RWPE2 (cell line): Measurements from ENCODE around the gene TGM2.

Source experiments
- ATAC-seq: fragments of 200-7000 bp; cut with Tn5 transposase; 3 replicates; pipeline ENCODE4 v1.9.1; 2021; ENCODE audit warnings: low read depth
- DNase-seq: peaks from one replicate; pipeline ENCODE4 v3.0.0-alpha.2; 2020; ENCODE audit warnings: low spot score
- H3K27ac ChIP-seq: fragments of 450-650 bp; 2 replicates; pipeline ENCODE4 v1.5.1; 2017; ENCODE audit warnings: mild to moderate bottlenecking; ENCODE audit not compliant: poor library complexity, severe bottlenecking
- H3K27me3 ChIP-seq: fragments of 250-450 bp; sonication (Bioruptor Pico); 2 replicates; pipeline ENCODE4 v1.5.1; 2021; ENCODE audit warnings: mild to moderate bottlenecking, moderate library complexity; ENCODE audit not compliant: insufficient read depth, poor library complexity, severe bottlenecking
- H3K36me3 ChIP-seq: fragments of 250-450 bp; sonication (Bioruptor Pico); 2 replicates; pipeline ENCODE4 v1.5.1; 2020; ENCODE audit warnings: low read depth, mild to moderate bottlenecking, moderate library complexity
- H3K4me1 ChIP-seq: fragments of 250-450 bp; sonication (Bioruptor Pico); 2 replicates; pipeline ENCODE4 v1.5.1; 2021; ENCODE audit warnings: mild to moderate bottlenecking, moderate library complexity; ENCODE audit not compliant: insufficient read depth, poor library complexity, severe bottlenecking
- H3K4me3 ChIP-seq: fragments of 250-450 bp; sonication (Bioruptor Pico); 2 replicates; pipeline ENCODE4 v1.5.1; 2021; ENCODE audit warnings: mild to moderate bottlenecking, moderate library complexity; ENCODE audit not compliant: severe bottlenecking
- H3K9me3 ChIP-seq: fragments of 250-450 bp; sonication (Bioruptor Pico); 2 replicates; pipeline ENCODE4 v1.5.1; 2021; ENCODE audit warnings: mild to moderate bottlenecking, moderate library complexity; ENCODE audit not compliant: severe bottlenecking
- CTCF ChIP-seq: fragments of 450-650 bp; IDR thresholded peaks from one replicate; pipeline ENCODE4 v1.5.1; 2017; ENCODE audit warnings: mild to moderate bottlenecking, moderate library complexity; ENCODE audit not compliant: poor library complexity, severe bottlenecking

The TGM2 gene

DNA sequence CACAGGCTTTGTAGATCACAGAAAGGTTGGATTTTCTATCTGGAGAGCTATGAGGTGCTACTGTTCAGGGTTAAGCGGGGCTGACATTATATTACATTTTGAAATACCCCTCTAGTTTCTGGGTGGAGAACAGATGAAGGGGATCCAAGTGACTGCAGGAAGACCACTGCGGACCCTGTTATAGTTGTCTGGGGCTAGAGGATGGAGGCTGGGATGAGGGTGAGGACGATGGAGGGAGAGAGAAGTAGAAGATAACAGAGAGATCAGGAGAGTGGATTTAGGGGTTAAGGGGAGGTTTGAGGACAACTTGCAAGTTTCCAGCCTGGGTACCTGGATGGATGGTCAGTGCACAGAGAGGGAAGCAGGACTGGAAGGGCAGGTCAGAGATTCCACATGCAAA is 43.5 kb upstream of the TGM2 start:
- ATAC-seq (no peak), DNase-seq (no peak)
- H3K27me3 ChIP-seq: no peaks in the 10 kb centered on the region
- no peaks in the 10 kb centered on the region for H3K36me3 ChIP-seq
- no peak for TF ChIP-seq CTCF
- H3K4me3 ChIP-seq: no peak overlapping the region
- peak overlapping the region; percentile 52 for H3K27ac ChIP-seq
- H3K4me1 ChIP-seq: peaks cover 16% of the 10 kb centered on the region
- no peaks in the 10 kb centered on the region for H3K9me3 ChIP-seq

GRCh38 chr20:38208088-38208487 is 43.0 kb upstream of the TGM2 start:
- ATAC-seq: no peak
- H3K4me3 ChIP-seq: no peak overlapping the region
- H3K9me3 ChIP-seq: no peaks in the 10 kb centered on the region
- H3K27me3 ChIP-seq: no peaks in the 10 kb centered on the region
- no peaks in the 10 kb centered on the region for H3K36me3 ChIP-seq
- peaks cover 16% of the 10 kb centered on the region for H3K4me1 ChIP-seq
- no peak for TF ChIP-seq CTCF
- peak; percentile 52 for DNase-seq
- peak overlapping the region; percentile 52 for H3K27ac ChIP-seq

DNA sequence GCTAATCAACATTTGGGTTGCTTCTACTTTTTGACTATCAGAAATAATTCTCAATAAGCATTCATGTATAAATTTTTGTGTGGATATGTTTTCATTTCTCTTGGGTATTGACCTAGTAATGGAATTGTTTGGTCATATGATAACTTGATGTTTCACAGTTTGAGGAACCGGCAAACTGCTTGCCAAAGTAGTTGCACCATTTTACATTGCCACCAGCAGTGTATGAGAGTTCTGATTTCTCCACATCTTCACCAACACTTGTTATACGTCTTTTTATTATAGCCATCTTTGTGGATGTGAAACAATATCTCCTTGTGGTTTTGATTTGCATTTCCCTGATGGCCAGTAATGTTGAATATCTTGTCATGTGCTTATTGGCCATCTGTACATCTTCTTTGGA is 42.6 kb upstream of the TGM2 start:
- no peak for DNase-seq
- Histone ChIP-seq H3K4me1 (peaks cover 16% of the 10 kb centered on the region), H3K36me3 (no peaks in the 10 kb centered on the region), H3K9me3 (no peaks in the 10 kb centered on the region), H3K4me3 (no peak overlapping the region), H3K27me3 (no peaks in the 10 kb centered on the region), H3K27ac (no peak overlapping the region)
- no peak for TF ChIP-seq CTCF
- no peak for ATAC-seq

DNA sequence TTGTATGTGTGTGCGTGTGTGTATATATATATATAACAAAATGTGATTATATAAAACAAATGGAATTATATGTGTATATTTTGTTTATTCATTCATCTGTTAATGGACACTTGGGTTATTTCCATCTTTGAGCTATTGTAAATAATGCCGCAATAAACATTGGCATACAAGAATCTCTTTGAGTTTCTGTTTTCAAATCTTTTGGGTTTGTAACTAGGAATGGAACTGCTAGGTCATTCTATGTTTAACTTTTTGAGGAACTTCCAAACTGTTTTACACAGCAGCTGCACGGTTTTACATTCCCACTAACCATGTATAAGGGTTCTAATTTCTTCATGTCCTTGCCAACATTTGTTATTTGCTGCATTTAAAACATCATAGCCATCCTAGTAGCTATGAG is 39.9 kb upstream of the TGM2 start:
- Histone ChIP-seq H3K4me1 (peaks cover 14% of the 10 kb centered on the region), H3K36me3 (no peaks in the 10 kb centered on the region), H3K27me3 (no peaks in the 10 kb centered on the region), H3K4me3 (no peak overlapping the region), H3K9me3 (no peaks in the 10 kb centered on the region), H3K27ac (no peak overlapping the region)
- ATAC-seq: no peak
- no peak for TF ChIP-seq CTCF
- DNase-seq: no peak

GRCh38 chr20:38203981-38204357 is 38.9 kb upstream of the TGM2 start:
- Histone ChIP-seq H3K9me3 (no peaks in the 10 kb centered on the region), H3K27me3 (no peaks in the 10 kb centered on the region), H3K36me3 (no peaks in the 10 kb centered on the region), H3K27ac (peak overlapping the region; percentile 74), H3K4me1 (peaks cover 13% of the 10 kb centered on the region), H3K4me3 (no peak overlapping the region)
- ATAC-seq: no peak
- TF ChIP-seq CTCF: no peak
- no peak for DNase-seq
